HepG2 (cell line): ENCODE data around the gene RBM8A. TPM values are rescaled to one million over a fixed set of nuclear protein-coding genes. Genes with fewer than 3 reads are reported as not detected.

Source experiments
- ASH2L ChIP-seq: fragments of 300-600, 200-600 bp; sonication (generic); IDR thresholded peaks from 2 replicates; pipeline ENCODE4 v1.7.0; 2017; ENCODE audit warnings: low read depth, mild to moderate bottlenecking, moderate library complexity, mixed read lengths, low read length; ENCODE audit not compliant: insufficient read length
- HMG20A ChIP-seq: IDR thresholded peaks from 2 replicates; pipeline ENCODE4 v1.6.1; 2016; ENCODE audit warnings: borderline replicate concordance
- HNF4G ChIP-seq, 2 experiments: sonication (generic) in 1 of 2; formaldehyde crosslinking in 1 of 2; IDR thresholded peaks; 2 replicates each; pipeline versions ENCODE4 v1.4.0 to v1.6.1; 2011 to 2020; ENCODE audit warnings: borderline replicate concordance in 2 of 2, low read depth in 2 of 2, mild to moderate bottlenecking in 2 of 2, low read length in 1 of 2, missing genetic modification reagents in 1 of 2, moderate library complexity in 1 of 2
- MEIS1 ChIP-seq: sonication (generic); formaldehyde crosslinking; IDR thresholded peaks from 2 replicates; pipeline ENCODE4 v1.9.0; 2021; ENCODE audit warnings: mild to moderate bottlenecking, missing genetic modification reagents, moderate library complexity, borderline replicate concordance
- NCOA2 ChIP-seq: sonication (generic); formaldehyde crosslinking; IDR thresholded peaks from 2 replicates; pipeline ENCODE4 v1.8.0; 2022; ENCODE audit warnings: inconsistent platforms
- RFX3 ChIP-seq: IDR thresholded peaks from 2 replicates; pipeline ENCODE4 v1.6.1; 2016; ENCODE audit warnings: missing biosample characterization, missing genetic modification reagents
- SMYD3 ChIP-seq: sonication (generic); formaldehyde crosslinking; IDR thresholded peaks from 2 replicates; pipeline ENCODE4 v1.8.1; 2023; ENCODE audit warnings: mild to moderate bottlenecking, missing genetic modification reagents
- SP4 ChIP-seq: sonication (generic); formaldehyde crosslinking; IDR thresholded peaks from 2 replicates; pipeline ENCODE4 v1.8.1; 2023; ENCODE audit warnings: mild to moderate bottlenecking, missing genetic modification reagents
- STAT5B ChIP-seq: sonication (generic); formaldehyde crosslinking; IDR thresholded peaks from 2 replicates; pipeline ENCODE4 v1.4.0; 2020; ENCODE audit warnings: missing genetic modification reagents
- TBX2 ChIP-seq: sonication (generic); formaldehyde crosslinking; IDR thresholded peaks from 2 replicates; pipeline ENCODE4 v1.5.0; 2020; ENCODE audit warnings: missing genetic modification reagents, mild to moderate bottlenecking, borderline replicate concordance
- THAP7 ChIP-seq: sonication (generic); formaldehyde crosslinking; IDR thresholded peaks from 2 replicates; pipeline ENCODE4 v1.8.1; 2023; ENCODE audit warnings: mild to moderate bottlenecking, missing genetic modification reagents
- THAP8 ChIP-seq: sonication (generic); formaldehyde crosslinking; IDR thresholded peaks from 2 replicates; pipeline ENCODE4 v1.5.1; 2020; ENCODE audit warnings: missing genetic modification reagents, mild to moderate bottlenecking, borderline replicate concordance
- THYN1 ChIP-seq: sonication (generic); formaldehyde crosslinking; IDR thresholded peaks from 2 replicates; pipeline ENCODE4 v1.8.1; 2023; ENCODE audit warnings: low read depth, mild to moderate bottlenecking, moderate library complexity, missing genetic modification reagents, borderline replicate concordance
- XBP1 ChIP-seq: sonication (generic); formaldehyde crosslinking; IDR thresholded peaks from 2 replicates; pipeline ENCODE4 v1.5.0; 2020; ENCODE audit warnings: missing genetic modification reagents
- YEATS4 ChIP-seq: sonication (generic); formaldehyde crosslinking; IDR thresholded peaks from 2 replicates; pipeline ENCODE4 v1.4.0; 2020; ENCODE audit warnings: missing genetic modification reagents, borderline replicate concordance
- ZFP36 ChIP-seq: fragments of 150-350 bp; IDR thresholded peaks from 2 replicates; pipeline ENCODE4 v1.6.1; 2018; ENCODE audit warnings: borderline replicate concordance, low read length, low read depth; ENCODE audit not compliant: partially characterized antibody
- ZFP91 ChIP-seq: sonication (generic); formaldehyde crosslinking; IDR thresholded peaks from 2 replicates; pipeline ENCODE4 v1.9.0; 2022; ENCODE audit warnings: missing genetic modification reagents, mild to moderate bottlenecking, borderline replicate concordance
- ZMYM2 ChIP-seq: sonication (generic); formaldehyde crosslinking; IDR thresholded peaks from 2 replicates; pipeline ENCODE4 v1.8.0; 2022; ENCODE audit warnings: mild to moderate bottlenecking, missing genetic modification reagents
- ZNF136 ChIP-seq: sonication (generic); formaldehyde crosslinking; IDR thresholded peaks from 2 replicates; pipeline ENCODE4 v1.8.1; 2022; ENCODE audit warnings: low read depth, mild to moderate bottlenecking, moderate library complexity, missing genetic modification reagents
- ZNF180 ChIP-seq: sonication (generic); formaldehyde crosslinking; IDR thresholded peaks from 2 replicates; pipeline ENCODE4 v1.4.0; 2020; ENCODE audit warnings: low read depth, missing genetic modification reagents, borderline replicate concordance
- ZNF256 ChIP-seq: sonication (generic); formaldehyde crosslinking; conservative IDR thresholded peaks from 2 replicates; pipeline ENCODE4 v1.4.0; 2020; ENCODE audit warnings: missing genetic modification reagents
- ZNF264 ChIP-seq: sonication (generic); formaldehyde crosslinking; IDR thresholded peaks from 2 replicates; pipeline ENCODE4 v1.4.0; 2020; ENCODE audit warnings: missing genetic modification reagents
- ZNF562 ChIP-seq: sonication (generic); formaldehyde crosslinking; IDR thresholded peaks from 2 replicates; pipeline ENCODE4 v1.8.0; 2022; ENCODE audit warnings: missing genetic modification reagents, borderline replicate concordance
- ZNF589 ChIP-seq: sonication (generic); formaldehyde crosslinking; conservative IDR thresholded peaks from 2 replicates; pipeline ENCODE4 v1.8.0; 2022; ENCODE audit warnings: mild to moderate bottlenecking, moderate library complexity, missing genetic modification reagents
- ZNF619 ChIP-seq: sonication (generic); formaldehyde crosslinking; IDR thresholded peaks from 2 replicates; pipeline ENCODE4 v1.4.0; 2020; ENCODE audit warnings: mild to moderate bottlenecking, missing genetic modification reagents
- ZNF746 ChIP-seq: sonication (generic); formaldehyde crosslinking; IDR thresholded peaks from 2 replicates; pipeline ENCODE4 v1.8.0; 2022; ENCODE audit warnings: mild to moderate bottlenecking, missing genetic modification reagents
- ZNF839 ChIP-seq: sonication (generic); formaldehyde crosslinking; IDR thresholded peaks from 2 replicates; pipeline ENCODE4 v1.4.0; 2020; ENCODE audit warnings: missing genetic modification reagents, mild to moderate bottlenecking, borderline replicate concordance
- polyA plus RNA-seq, 8 experiments: library from polyadenylated mRNA; depleted of rRNA in 3 of 8; stranded (reverse) in 7 of 8; unstranded in 1 of 8; fragments of >200 nt; fragmentation: Illumina TruSeq in 4 of 8; extraction: Trizol in 4 of 8; gene quantifications; 2 replicates each; pipeline versions ENCODE4 v1.2.1 to v1.2.3, GENCODE V29; 2011 to 2016; ENCODE audit warnings: low read depth in 4 of 8, missing spikeins in 1 of 8, mixed read lengths in 1 of 8; ENCODE audit not compliant: insufficient read depth in 1 of 8
- total RNA-seq, 5 experiments: library from RNA; depleted of rRNA; stranded (reverse); fragments of >200 nt; fragmentation: Illumina TruSeq; extraction: Trizol; gene quantifications; 2 replicates each; pipeline ENCODE4 v1.2.3, GENCODE V29; 2016; ENCODE audit warnings: low read depth in 1 of 5

The RBM8A gene
- total and polyA plus RNA-seq, 2 of the 13 experiments (the other 11 are each of a cell fraction or from before 2014, with no cell fraction given), result 106 to 162 TPM

- TF ChIP-seq ZMYM2, result no peak
- peak; percentile 98 for TF ChIP-seq ASH2L
- 0 out of 2 replicates have a peak, but pooled peaks have one; percentile 41 for TF ChIP-seq ZNF256 (CRISPR knock-in tag)
- TF ChIP-seq TBX2, result peak; percentile 59
- TF ChIP-seq ZNF264 (CRISPR knock-in tag), result no peak
- no peak for TF ChIP-seq ZNF746 (CRISPR knock-in tag)
- TF ChIP-seq STAT5B (CRISPR knock-in tag), result no peak
- no peak for TF ChIP-seq THAP8 (CRISPR knock-in tag)
- peak; percentile 30; the same call in 1 of the 2 replicates for TF ChIP-seq SMYD3
- TF ChIP-seq ZNF180 (CRISPR knock-in tag), result no peak
- peak; percentile 96 for TF ChIP-seq THAP7 (CRISPR knock-in tag)
- peak; percentile 77; the same call in 1 of the 2 replicates for TF ChIP-seq ZNF136 (CRISPR knock-in tag)
- TF ChIP-seq ZNF562 (CRISPR knock-in tag), result no peak
- peak; percentile 49; the same call in 1 of the 2 replicates for TF ChIP-seq ZNF619
- TF ChIP-seq ZNF589 (CRISPR knock-in tag), result 0 out of 2 replicates have a peak, but pooled peaks have one; percentile 60
- TF ChIP-seq XBP1, result no peak
- TF ChIP-seq ZFP36, result no peak
- TF ChIP-seq SP4 (CRISPR knock-in tag), result peak; percentile 75
- TF ChIP-seq THYN1 (CRISPR knock-in tag), result no peak
- no peak for TF ChIP-seq HNF4G (IDR thresholded peaks at IDR 0.05; ENCODE audit: borderline replicate concordance, low read depth, low read length)
- TF ChIP-seq HNF4G (CRISPR knock-in tag; IDR thresholded peaks at IDR 0.05; ENCODE audit: borderline replicate concordance, low read depth), result peak; percentile 69; the same call in 1 of the 2 replicates
- peak; percentile 85 for TF ChIP-seq YEATS4 (CRISPR knock-in tag)
- TF ChIP-seq RFX3 (CRISPR knock-in tag), result no peak
- no peak for TF ChIP-seq HMG20A (CRISPR knock-in tag)
- no peak for TF ChIP-seq MEIS1 (CRISPR knock-in tag)
- TF ChIP-seq ZNF839 (CRISPR knock-in tag), result no peak
- TF ChIP-seq ZFP91 (CRISPR knock-in tag), result peak; percentile 90
- 0 out of 2 replicates have a peak, but pooled peaks have one; percentile 23 for TF ChIP-seq NCOA2 (CRISPR knock-in tag)
These were observed at the start of gene RBM8A (continued) for GRCh38 chr1:145927063-145927886.
